MM.1S (cell line): ENCODE data around the gene UBE2A.
A peak's percentile ranks its signal among the peaks of the same experiment; 100 is the strongest.

ENCODE experiments used
- DNase-seq: peaks from one replicate; pipeline ENCODE4 v3.0.0-alpha.2; 2015
- H2AFZ ChIP-seq: fragments of 300-600 bp; sonication (generic); 2 replicates; pipeline ENCODE4 v1.6.0; 2016; ENCODE audit warnings: antibody characterized with exemption, low read length
- H3F3A ChIP-seq: fragments of 300-600 bp; sonication (generic); 2 replicates; pipeline ENCODE4 v1.6.1; 2016; ENCODE audit warnings: mild to moderate bottlenecking, antibody characterized with exemption, low read length, moderate library complexity, mixed read lengths; ENCODE audit not compliant: insufficient read depth
- H3K27ac ChIP-seq: fragments of 300-600 bp; sonication (generic); 2 replicates; pipeline ENCODE4 v1.5.1; 2016; ENCODE audit warnings: mild to moderate bottlenecking, low read length
- H3K27me3 ChIP-seq: fragments of 300-600 bp; sonication (generic); replicated peaks from 2 replicates; pipeline ENCODE4 v1.6.0; 2016; ENCODE audit warnings: low read length; ENCODE audit not compliant: insufficient read depth
- H3K36me3 ChIP-seq: fragments of 300-600 bp; sonication (generic); replicated peaks from 2 replicates; pipeline ENCODE4 v1.6.1; 2016; ENCODE audit warnings: mild to moderate bottlenecking, low read length, mixed read lengths; ENCODE audit not compliant: insufficient read depth
- H3K4me1 ChIP-seq: fragments of 300-600 bp; sonication (generic); 2 replicates; pipeline ENCODE4 v1.6.1; 2016; ENCODE audit warnings: low read length, mixed read lengths
- H3K4me2 ChIP-seq: fragments of 300-600 bp; sonication (generic); 2 replicates; pipeline ENCODE4 v1.6.0; 2016; ENCODE audit warnings: low read depth, low read length
- H3K4me3 ChIP-seq: fragments of 300-600 bp; sonication (generic); 2 replicates; pipeline ENCODE4 v1.5.1; 2016; ENCODE audit warnings: low read length, mixed read lengths
- H3K79me2 ChIP-seq: fragments of 300-600 bp; sonication (generic); 2 replicates; pipeline ENCODE4 v1.6.1; 2016; ENCODE audit warnings: mixed run types, low read length, mixed read lengths
- H3K9ac ChIP-seq: fragments of 300-600 bp; sonication (generic); 2 replicates; pipeline ENCODE4 v1.6.1; 2016; ENCODE audit warnings: low read length, mixed read lengths
- H3K9me2 ChIP-seq: fragments of 300-600 bp; sonication (generic); replicated peaks from 2 replicates; pipeline ENCODE4 v1.6.1; 2016; ENCODE audit warnings: mild to moderate bottlenecking, low read length, mixed read lengths; ENCODE audit not compliant: insufficient read depth
- H3K9me3 ChIP-seq: fragments of 300-600 bp; sonication (generic); replicated peaks from 2 replicates; pipeline ENCODE4 v1.6.1; 2016; ENCODE audit warnings: mild to moderate bottlenecking, low read length, mixed read lengths; ENCODE audit not compliant: insufficient read depth
- H4K20me1 ChIP-seq: fragments of 300-600 bp; sonication (generic); 2 replicates; pipeline ENCODE4 v1.6.1; 2016; ENCODE audit warnings: mild to moderate bottlenecking, low read length, moderate library complexity, mixed read lengths; ENCODE audit not compliant: insufficient read depth
- EZH2 ChIP-seq: fragments of 300-600 bp; sonication (generic); optimal IDR thresholded peaks from 2 replicates; pipeline ENCODE3; 2017; ENCODE audit warnings: low read depth, mild to moderate bottlenecking, antibody characterized with exemption, low read length, mixed read lengths
- EZH2phosphoT487 ChIP-seq: fragments of 300-600 bp; sonication (generic); IDR thresholded peaks from 2 replicates; pipeline ENCODE4 v1.6.1; 2018; ENCODE audit warnings: antibody characterized with exemption, low read length
- TF ChIP-seq, protein P1 (sequence below): fragments of 300-600 bp; sonication (generic); IDR thresholded peaks from 2 replicates; pipeline ENCODE4 v1.5.1; 2016; ENCODE audit warnings: antibody characterized with exemption, low read length, mixed read lengths

UBE2A gene

DNA sequence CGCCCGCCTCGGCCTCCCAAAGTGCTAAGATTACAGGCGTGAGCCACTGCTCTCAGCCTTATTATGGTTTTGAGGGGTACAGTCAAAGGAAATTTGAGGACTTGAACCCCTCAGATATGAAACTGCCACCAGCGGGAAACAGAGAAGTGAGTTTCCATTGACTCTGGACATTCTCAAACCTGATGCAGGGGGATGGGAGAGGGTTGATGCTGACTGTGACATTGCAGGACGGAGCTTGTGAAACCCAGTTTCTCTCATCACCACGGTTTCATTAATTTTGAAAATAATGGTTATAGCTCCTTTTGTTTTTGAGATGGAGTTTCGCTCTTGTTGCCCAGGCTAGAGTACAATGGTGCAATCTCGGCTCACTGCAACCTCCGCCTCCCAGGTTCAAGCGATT lies 50.1 kb downstream of the UBE2A start:
- Histone ChIP-seq H3K9me2 (no peaks in the 10 kb centered on the region), H3K4me2 (peak overlapping the region; percentile 53; the same call in 1 of the 2 replicates), H3F3A (peaks cover 39% of the 10 kb centered on the region), H3K9me3 (no peaks in the 10 kb centered on the region), H3K4me1 (peaks cover 55% of the 10 kb centered on the region), H3K79me2 (peaks cover 14% of the 10 kb centered on the region), H3K4me3 (no peak overlapping the region), H3K27me3 (no peaks in the 10 kb centered on the region), H3K27ac (peak overlapping the region; percentile 96), H3K9ac (peak overlapping the region; percentile 54; the same call in 1 of the 2 replicates), H4K20me1 (no peaks in the 10 kb centered on the region), H2AFZ (no peak overlapping the region), H3K36me3 (no peaks in the 10 kb centered on the region; the same call in 1 of the 2 replicates)
- peak; percentile 89 for DNase-seq
- TF ChIP-seq EZH2phosphoT487 (no peak), EZH2 (no peak)
- TF ChIP-seq, protein P1, sequence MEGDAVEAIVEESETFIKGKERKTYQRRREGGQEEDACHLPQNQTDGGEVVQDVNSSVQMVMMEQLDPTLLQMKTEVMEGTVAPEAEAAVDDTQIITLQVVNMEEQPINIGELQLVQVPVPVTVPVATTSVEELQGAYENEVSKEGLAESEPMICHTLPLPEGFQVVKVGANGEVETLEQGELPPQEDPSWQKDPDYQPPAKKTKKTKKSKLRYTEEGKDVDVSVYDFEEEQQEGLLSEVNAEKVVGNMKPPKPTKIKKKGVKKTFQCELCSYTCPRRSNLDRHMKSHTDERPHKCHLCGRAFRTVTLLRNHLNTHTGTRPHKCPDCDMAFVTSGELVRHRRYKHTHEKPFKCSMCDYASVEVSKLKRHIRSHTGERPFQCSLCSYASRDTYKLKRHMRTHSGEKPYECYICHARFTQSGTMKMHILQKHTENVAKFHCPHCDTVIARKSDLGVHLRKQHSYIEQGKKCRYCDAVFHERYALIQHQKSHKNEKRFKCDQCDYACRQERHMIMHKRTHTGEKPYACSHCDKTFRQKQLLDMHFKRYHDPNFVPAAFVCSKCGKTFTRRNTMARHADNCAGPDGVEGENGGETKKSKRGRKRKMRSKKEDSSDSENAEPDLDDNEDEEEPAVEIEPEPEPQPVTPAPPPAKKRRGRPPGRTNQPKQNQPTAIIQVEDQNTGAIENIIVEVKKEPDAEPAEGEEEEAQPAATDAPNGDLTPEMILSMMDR: no peak

DNA sequence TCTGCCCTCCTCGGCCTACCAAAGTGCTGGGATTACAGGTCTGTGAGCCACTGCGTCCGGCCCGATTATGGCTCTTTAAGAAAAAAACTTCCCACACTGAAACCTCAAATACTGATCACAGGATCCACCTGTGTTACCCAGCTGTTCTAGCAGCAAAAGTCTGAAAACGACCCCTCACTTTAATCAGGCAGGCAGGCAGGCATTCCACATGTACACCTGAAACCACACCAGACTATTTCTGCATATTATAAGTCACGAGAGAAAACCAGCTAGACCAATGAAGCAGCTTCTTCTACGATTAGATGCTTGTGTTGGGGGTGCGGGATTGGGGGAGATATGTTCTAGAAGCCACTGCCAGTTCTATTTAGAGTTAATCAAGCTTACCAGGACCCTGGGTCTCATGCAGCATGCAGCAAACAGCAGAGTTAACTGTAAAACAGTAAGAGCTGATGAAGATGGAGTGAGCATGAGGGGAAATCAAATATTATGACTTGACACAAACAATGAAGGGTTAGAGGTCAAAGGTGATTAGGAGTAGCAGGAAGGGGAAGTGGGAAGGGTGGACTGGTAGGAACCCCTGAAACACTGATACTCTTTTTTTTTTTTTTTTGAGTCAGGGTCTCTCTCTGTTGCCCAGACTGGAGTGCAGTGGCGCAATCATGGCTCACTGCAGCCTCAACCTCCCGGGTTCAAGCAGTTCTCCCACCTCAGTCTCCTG lies 50.7 kb downstream of the UBE2A start:
- no peak overlapping the region for H2AFZ ChIP-seq
- DNase-seq: peak; percentile 93
- H3K27me3 ChIP-seq: no peaks in the 10 kb centered on the region
- peak overlapping the region; percentile 53; the same call in 1 of the 2 replicates for H3K4me2 ChIP-seq
- peaks cover 58% of the 10 kb centered on the region for H3K4me1 ChIP-seq
- H3K79me2 ChIP-seq: peaks cover 18% of the 10 kb centered on the region
- H3K4me3 ChIP-seq: no peak overlapping the region; the same call in 1 of the 2 replicates
- no peaks in the 10 kb centered on the region for H3K9me2 ChIP-seq
- TF ChIP-seq EZH2 (no peak), EZH2phosphoT487 (no peak)
- TF ChIP-seq, protein P1: no peak
- H3K9ac ChIP-seq: peak overlapping the region; percentile 54; the same call in 1 of the 2 replicates
- H3K27ac ChIP-seq: peak overlapping the region; percentile 96
- no peaks in the 10 kb centered on the region; the same call in 1 of the 2 replicates for H3K36me3 ChIP-seq
- no peaks in the 10 kb centered on the region for H3K9me3 ChIP-seq
- H4K20me1 ChIP-seq: no peaks in the 10 kb centered on the region
- H3F3A ChIP-seq: peaks cover 43% of the 10 kb centered on the region

DNA sequence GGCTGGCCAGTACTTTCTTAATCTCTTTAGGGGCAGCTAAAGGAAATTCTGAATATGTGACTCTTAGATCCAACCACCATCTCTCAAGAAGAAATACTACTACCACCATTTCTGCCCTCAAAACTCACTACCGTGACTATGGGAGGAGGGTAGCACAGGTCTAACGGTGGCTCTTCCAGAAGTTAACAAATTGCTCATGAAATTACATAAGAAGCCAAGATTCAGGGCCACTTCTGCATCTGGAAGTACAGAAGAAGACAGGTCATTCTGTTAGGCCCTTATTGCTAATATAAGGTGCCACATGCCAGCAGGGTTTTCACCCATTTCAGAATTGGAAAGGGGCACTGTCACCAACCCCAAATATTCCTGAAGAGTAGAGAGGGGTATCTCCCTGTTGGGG lies 51.5 kb downstream of the UBE2A start:
- H3K36me3 ChIP-seq: no peaks in the 10 kb centered on the region; the same call in 1 of the 2 replicates
- peak overlapping the region; percentile 53; the same call in 1 of the 2 replicates for H3K4me2 ChIP-seq
- TF ChIP-seq, protein P1: no peak
- TF ChIP-seq EZH2: no peak
- no peak for TF ChIP-seq EZH2phosphoT487
- H3K27me3 ChIP-seq: no peaks in the 10 kb centered on the region
- peaks cover 61% of the 10 kb centered on the region for H3K4me1 ChIP-seq
- H4K20me1 ChIP-seq: no peaks in the 10 kb centered on the region
- H3F3A ChIP-seq: peaks cover 46% of the 10 kb centered on the region
- H3K9ac ChIP-seq: peak overlapping the region; percentile 54; the same call in 1 of the 2 replicates
- no peak overlapping the region for H3K4me3 ChIP-seq
- H3K27ac ChIP-seq: peak overlapping the region; percentile 96
- H3K9me2 ChIP-seq: no peaks in the 10 kb centered on the region
- no peak for DNase-seq
- H2AFZ ChIP-seq: no peak overlapping the region
- H3K79me2 ChIP-seq: peaks cover 23% of the 10 kb centered on the region
- no peaks in the 10 kb centered on the region for H3K9me3 ChIP-seq
